Measurements from ENCODE around the gene GLYATL1.

GLYATL1 gene

GRCh38 chr11:58938398-58938797, 890 bp upstream of the GLYATL1 start:
- H4K8ac ChIP-seq (ENCODE audit: low read depth, low read length), result no peak overlapping the region
- WGBS (ENCODE audit: extremely low coverage, insufficient coverage, low lambda C conversion rate), result no CpG with 5 or more reads among the region's 4 CpGs
- no peak overlapping the region for H4K5ac ChIP-seq (ENCODE audit: low read length)
- DNase-seq, result no peak
- H2BK5ac ChIP-seq (ENCODE audit: low read length), result no peak overlapping the region
- H2AK5ac ChIP-seq (ENCODE audit: low read length), result no peak overlapping the region
- no peaks in the 10 kb centered on the region for H3K27me3 ChIP-seq (ENCODE audit: insufficient read depth, low read length, poor library complexity)
- H3K79me2 ChIP-seq (ENCODE audit: control insufficient read depth, insufficient read depth, low read length), result no peaks in the 10 kb centered on the region
- H3K4ac ChIP-seq (ENCODE audit: low read depth, low read length), result no peak overlapping the region
- no peak overlapping the region for H3K27ac ChIP-seq (ENCODE audit: low read depth, low read length)
- H3K56ac ChIP-seq (ENCODE audit: low read length), result no peak overlapping the region
- H3K79me1 ChIP-seq (ENCODE audit: low read length), result no peaks in the 10 kb centered on the region
- no peaks in the 10 kb centered on the region for H3K36me3 ChIP-seq (ENCODE audit: control insufficient read depth, insufficient read depth, low read length)
- no peak overlapping the region for H3K18ac ChIP-seq (ENCODE audit: low read length)
- no peaks in the 10 kb centered on the region for H3K4me1 ChIP-seq (ENCODE audit: control insufficient read depth, low read depth, low read length)
- H2BK15ac ChIP-seq (replicated peaks; ENCODE audit: low read depth), result no peak overlapping the region
- H3K4me2 ChIP-seq (ENCODE audit: low read length), result no peak overlapping the region
- H3K23ac ChIP-seq (ENCODE audit: low read length), result no peak overlapping the region
- no peak overlapping the region for H3K9ac ChIP-seq (ENCODE audit: low read length)
- H2BK120ac ChIP-seq (ENCODE audit: low read depth, low read length), result no peak overlapping the region
- no peak overlapping the region for H3K4me3 ChIP-seq (ENCODE audit: low read length)

- Histone ChIP-seq H3K79me1 (ENCODE audit: low read length) (no peaks in the 10 kb centered on the region), H3K27ac (ENCODE audit: low read depth, low read length) (no peak overlapping the region), H3K4me2 (ENCODE audit: low read length) (no peak overlapping the region), H3K4ac (ENCODE audit: low read depth, low read length) (no peak overlapping the region), H3K9ac (ENCODE audit: low read length) (no peak overlapping the region), H3K36me3 (ENCODE audit: control insufficient read depth, insufficient read depth, low read length) (no peaks in the 10 kb centered on the region), H2BK5ac (ENCODE audit: low read length) (no peak overlapping the region), H3K18ac (ENCODE audit: low read length) (no peak overlapping the region), H3K27me3 (ENCODE audit: insufficient read depth, low read length, poor library complexity) (no peaks in the 10 kb centered on the region), H4K8ac (ENCODE audit: low read depth, low read length) (no peak overlapping the region), H3K4me3 (ENCODE audit: low read length) (no peak overlapping the region), H3K23ac (ENCODE audit: low read length) (no peak overlapping the region), H3K4me1 (ENCODE audit: control insufficient read depth, low read depth, low read length) (no peaks in the 10 kb centered on the region), H2BK15ac (replicated peaks; ENCODE audit: low read depth) (no peak overlapping the region), H4K5ac (ENCODE audit: low read length) (no peak overlapping the region), H3K56ac (ENCODE audit: low read length) (no peak overlapping the region), H3K79me2 (ENCODE audit: control insufficient read depth, insufficient read depth, low read length) (no peaks in the 10 kb centered on the region), H2AK5ac (ENCODE audit: low read length) (no peak overlapping the region), H2BK120ac (ENCODE audit: low read depth, low read length) (no peak overlapping the region)
- no peak for DNase-seq
- WGBS (ENCODE audit: extremely low coverage, insufficient coverage, low lambda C conversion rate), result no CpG with 5 or more reads among the region's 1 CpG
Measured at GRCh38 chr11:58940028-58940427, 740 bp downstream of the GLYATL1 start.

- no peak for DNase-seq
Measured at GRCh38 chr11:58941838-58942237, 2.5 kb downstream of the GLYATL1 start.

GRCh38 chr11:58945663-58946062, 6.4 kb downstream of the GLYATL1 start:
- H3K4me1 ChIP-seq (ENCODE audit: control insufficient read depth, low read depth, low read length), result no peaks in the 10 kb centered on the region
- no peak for DNase-seq
- H2BK15ac ChIP-seq (replicated peaks; ENCODE audit: low read depth), result no peak overlapping the region
- no peak overlapping the region for H3K4ac ChIP-seq (ENCODE audit: low read depth, low read length)
- H3K23ac ChIP-seq (ENCODE audit: low read length), result no peak overlapping the region
- no peak overlapping the region for H3K18ac ChIP-seq (ENCODE audit: low read length)
- H3K9ac ChIP-seq (ENCODE audit: low read length), result no peak overlapping the region
- no peak overlapping the region for H2AK5ac ChIP-seq (ENCODE audit: low read length)
- H3K79me1 ChIP-seq (ENCODE audit: low read length), result no peaks in the 10 kb centered on the region
- no peak overlapping the region for H4K5ac ChIP-seq (ENCODE audit: low read length)
- H3K4me3 ChIP-seq (ENCODE audit: low read length), result no peak overlapping the region
- no peaks in the 10 kb centered on the region for H3K36me3 ChIP-seq (ENCODE audit: control insufficient read depth, insufficient read depth, low read length)
- no peak overlapping the region for H3K4me2 ChIP-seq (ENCODE audit: low read length)
- no peak overlapping the region for H2BK120ac ChIP-seq (ENCODE audit: low read depth, low read length)
- no peak overlapping the region for H2BK5ac ChIP-seq (ENCODE audit: low read length)
- no peak overlapping the region for H3K56ac ChIP-seq (ENCODE audit: low read length)
- no peaks in the 10 kb centered on the region for H3K27me3 ChIP-seq (ENCODE audit: insufficient read depth, low read length, poor library complexity)
- H3K27ac ChIP-seq (ENCODE audit: low read depth, low read length), result no peak overlapping the region
- no peak overlapping the region for H4K8ac ChIP-seq (ENCODE audit: low read depth, low read length)
- no peaks in the 10 kb centered on the region for H3K79me2 ChIP-seq (ENCODE audit: control insufficient read depth, insufficient read depth, low read length)

More at GRCh38 chr11:58941838-58942237, 2.5 kb downstream of the GLYATL1 start:
- Histone ChIP-seq H3K4me3 (ENCODE audit: low read length) (no peak overlapping the region), H3K79me2 (ENCODE audit: control insufficient read depth, insufficient read depth, low read length) (no peaks in the 10 kb centered on the region), H3K36me3 (ENCODE audit: control insufficient read depth, insufficient read depth, low read length) (no peaks in the 10 kb centered on the region), H3K4me2 (ENCODE audit: low read length) (no peak overlapping the region), H2BK15ac (replicated peaks; ENCODE audit: low read depth) (no peak overlapping the region), H2BK5ac (ENCODE audit: low read length) (no peak overlapping the region), H3K23ac (ENCODE audit: low read length) (no peak overlapping the region), H2BK120ac (ENCODE audit: low read depth, low read length) (no peak overlapping the region), H3K56ac (ENCODE audit: low read length) (no peak overlapping the region), H3K27me3 (ENCODE audit: insufficient read depth, low read length, poor library complexity) (no peaks in the 10 kb centered on the region), H3K4me1 (ENCODE audit: control insufficient read depth, low read depth, low read length) (no peaks in the 10 kb centered on the region), H4K5ac (ENCODE audit: low read length) (no peak overlapping the region), H2AK5ac (ENCODE audit: low read length) (no peak overlapping the region), H3K18ac (ENCODE audit: low read length) (no peak overlapping the region), H3K4ac (ENCODE audit: low read depth, low read length) (no peak overlapping the region), H3K27ac (ENCODE audit: low read depth, low read length) (no peak overlapping the region), H3K79me1 (ENCODE audit: low read length) (no peaks in the 10 kb centered on the region), H4K8ac (ENCODE audit: low read depth, low read length) (no peak overlapping the region), H3K9ac (ENCODE audit: low read length) (no peak overlapping the region)
- no CpG with 5 or more reads among the region's 1 CpG for WGBS (ENCODE audit: extremely low coverage, insufficient coverage, low lambda C conversion rate)

GRCh38 chr11:58949184-58949583, 9.9 kb downstream of the GLYATL1 start:
- Histone ChIP-seq H4K5ac (ENCODE audit: low read length) (no peak overlapping the region), H3K36me3 (ENCODE audit: control insufficient read depth, insufficient read depth, low read length) (no peaks in the 10 kb centered on the region), H2BK120ac (ENCODE audit: low read depth, low read length) (no peak overlapping the region), H3K18ac (ENCODE audit: low read length) (no peak overlapping the region), H3K79me2 (ENCODE audit: control insufficient read depth, insufficient read depth, low read length) (no peaks in the 10 kb centered on the region), H3K79me1 (ENCODE audit: low read length) (no peaks in the 10 kb centered on the region), H2AK5ac (ENCODE audit: low read length) (no peak overlapping the region), H2BK15ac (replicated peaks; ENCODE audit: low read depth) (no peak overlapping the region), H4K8ac (ENCODE audit: low read depth, low read length) (no peak overlapping the region), H3K4me1 (ENCODE audit: control insufficient read depth, low read depth, low read length) (no peaks in the 10 kb centered on the region), H3K9ac (ENCODE audit: low read length) (no peak overlapping the region), H3K23ac (ENCODE audit: low read length) (no peak overlapping the region), H3K27me3 (ENCODE audit: insufficient read depth, low read length, poor library complexity) (no peaks in the 10 kb centered on the region), H3K56ac (ENCODE audit: low read length) (no peak overlapping the region), H3K4ac (ENCODE audit: low read depth, low read length) (no peak overlapping the region), H3K27ac (ENCODE audit: low read depth, low read length) (no peak overlapping the region), H3K4me3 (ENCODE audit: low read length) (no peak overlapping the region), H2BK5ac (ENCODE audit: low read length) (no peak overlapping the region), H3K4me2 (ENCODE audit: low read length) (no peak overlapping the region)
- DNase-seq, result no peak
- WGBS (ENCODE audit: extremely low coverage, insufficient coverage, low lambda C conversion rate), result no CpG with 5 or more reads among the region's 3 CpGs

GRCh38 chr11:58957922-58958321, 18.6 kb downstream of the GLYATL1 start:
- Histone ChIP-seq H3K4me1 (ENCODE audit: control insufficient read depth, low read depth, low read length) (no peaks in the 10 kb centered on the region), H3K56ac (ENCODE audit: low read length) (no peak overlapping the region), H3K79me1 (ENCODE audit: low read length) (no peaks in the 10 kb centered on the region), H2AK5ac (ENCODE audit: low read length) (no peak overlapping the region), H3K4me3 (ENCODE audit: low read length) (no peak overlapping the region), H2BK5ac (ENCODE audit: low read length) (no peak overlapping the region), H3K79me2 (ENCODE audit: control insufficient read depth, insufficient read depth, low read length) (no peaks in the 10 kb centered on the region), H3K27me3 (ENCODE audit: insufficient read depth, low read length, poor library complexity) (no peaks in the 10 kb centered on the region), H3K23ac (ENCODE audit: low read length) (no peak overlapping the region), H3K4me2 (ENCODE audit: low read length) (no peak overlapping the region), H3K27ac (ENCODE audit: low read depth, low read length) (no peak overlapping the region), H4K5ac (ENCODE audit: low read length) (no peak overlapping the region), H3K18ac (ENCODE audit: low read length) (no peak overlapping the region), H3K4ac (ENCODE audit: low read depth, low read length) (no peak overlapping the region), H2BK15ac (replicated peaks; ENCODE audit: low read depth) (no peak overlapping the region), H2BK120ac (ENCODE audit: low read depth, low read length) (no peak overlapping the region), H4K8ac (ENCODE audit: low read depth, low read length) (no peak overlapping the region), H3K9ac (ENCODE audit: low read length) (no peak overlapping the region), H3K36me3 (ENCODE audit: control insufficient read depth, insufficient read depth, low read length) (no peaks in the 10 kb centered on the region)
- no CpG with 5 or more reads among the region's 5 CpGs for WGBS (ENCODE audit: extremely low coverage, insufficient coverage, low lambda C conversion rate)
- DNase-seq, result no peak

Measured in mesendoderm (in vitro differentiated cells).